ENCODE results near the gene ABLIM2. TPM values are rescaled to one million over a fixed set of nuclear protein-coding genes. Genes with fewer than 3 reads are reported as not detected.
A peak's percentile ranks its signal among the peaks of the same experiment; 100 is the strongest.

ABLIM2 gene
- total RNA-seq, 1 donor from 2014 or later = 5.2 TPM

- no peak for TF ChIP-seq CTCF (IDR thresholded peaks at IDR 0.05)
- no peak for ATAC-seq
- no peaks in the 10 kb centered on the region for H3K9me3 ChIP-seq
- no peaks in the 10 kb centered on the region for H3K4me1 ChIP-seq
- no peak overlapping the region for H3K4me3 ChIP-seq
- H3K27me3 ChIP-seq (ENCODE audit: low read depth) = no peaks in the 10 kb centered on the region
- peak; percentile 30 for DNase-seq
- H3K36me3 ChIP-seq = no peaks in the 10 kb centered on the region
- H3K27ac ChIP-seq = no peak overlapping the region
- intact Hi-C loops (cut with DNase I) = no loop called here
These were observed 78.5 kb downstream of the ABLIM2 start for GRCh38 chr4:8079916-8080753.

DNA sequence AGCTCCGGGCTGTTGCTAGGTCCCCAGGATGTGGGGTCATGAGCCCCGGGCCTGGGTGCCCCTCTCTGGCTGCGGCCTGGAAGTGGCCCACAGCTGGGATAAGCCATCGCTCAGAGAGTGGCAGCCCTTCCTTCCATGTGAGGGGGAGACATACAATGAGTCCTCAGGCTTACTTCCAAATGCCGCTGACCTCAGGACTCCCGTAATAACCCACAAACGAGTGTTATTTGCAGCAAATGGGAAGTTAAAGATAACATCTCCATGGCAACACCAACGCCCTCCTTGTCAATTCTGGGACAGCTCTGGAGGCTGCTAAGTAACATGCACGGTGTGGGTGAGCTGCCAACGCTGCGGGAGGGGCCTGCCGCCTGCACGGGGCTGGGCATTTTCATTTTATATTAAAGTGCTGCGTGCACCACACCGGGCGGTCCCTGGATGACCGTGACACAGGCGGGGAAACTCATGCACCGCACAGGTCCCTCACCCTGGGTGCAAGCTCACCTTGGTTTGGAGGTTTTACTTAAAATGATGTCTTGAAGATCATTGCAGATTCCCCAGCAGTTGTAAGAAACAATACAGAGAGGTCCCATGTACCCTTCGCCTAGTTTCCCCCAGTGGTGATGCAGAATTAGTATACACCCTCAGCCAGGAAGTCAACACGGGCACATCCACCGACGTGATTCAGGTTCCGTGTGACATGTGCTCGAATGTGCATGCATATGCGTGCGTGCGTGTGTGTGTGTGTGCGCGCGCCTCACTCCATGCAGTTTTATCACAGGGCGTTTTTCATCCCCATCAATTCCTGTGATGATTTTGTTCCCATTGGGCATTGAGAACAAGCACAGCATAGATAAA, 79.4 kb downstream of the ABLIM2 start:
- TF ChIP-seq CTCF (IDR thresholded peaks at IDR 0.05) = no peak
- Histone ChIP-seq H3K4me3 (no peak overlapping the region), H3K4me1 (no peaks in the 10 kb centered on the region), H3K36me3 (no peaks in the 10 kb centered on the region), H3K27me3 (ENCODE audit: low read depth) (no peaks in the 10 kb centered on the region), H3K27ac (no peak overlapping the region), H3K9me3 (no peaks in the 10 kb centered on the region)
- peak in 1 of 2 donors; percentile 23 for ATAC-seq
- intact Hi-C loops (cut with DNase I) = no loop called here
- DNase-seq = peak; percentile 43

DNA sequence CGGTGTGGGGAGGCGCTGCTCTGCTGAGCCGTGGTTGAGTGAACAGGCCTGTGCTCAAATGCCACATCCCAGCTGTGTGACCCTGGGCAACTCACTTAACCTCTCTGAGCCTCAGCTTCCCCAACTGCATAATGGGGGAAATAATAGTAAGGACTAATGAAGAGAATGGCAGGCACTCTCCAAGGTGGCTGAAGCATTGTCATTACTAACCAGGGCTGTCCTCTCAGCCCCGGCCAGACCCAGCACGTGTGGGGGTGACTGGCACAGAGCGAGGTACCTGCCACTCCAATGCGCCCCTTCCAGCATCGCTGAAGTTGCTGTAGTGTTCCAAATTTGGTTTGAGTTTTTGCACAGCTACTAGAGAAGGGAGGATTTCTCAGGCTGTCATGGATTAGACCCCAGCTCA, 80.0 kb downstream of the ABLIM2 start:
- intact Hi-C loops (cut with DNase I) = no loop called here
- TF ChIP-seq CTCF (IDR thresholded peaks at IDR 0.05) = no peak
- ATAC-seq = no peak

DNA sequence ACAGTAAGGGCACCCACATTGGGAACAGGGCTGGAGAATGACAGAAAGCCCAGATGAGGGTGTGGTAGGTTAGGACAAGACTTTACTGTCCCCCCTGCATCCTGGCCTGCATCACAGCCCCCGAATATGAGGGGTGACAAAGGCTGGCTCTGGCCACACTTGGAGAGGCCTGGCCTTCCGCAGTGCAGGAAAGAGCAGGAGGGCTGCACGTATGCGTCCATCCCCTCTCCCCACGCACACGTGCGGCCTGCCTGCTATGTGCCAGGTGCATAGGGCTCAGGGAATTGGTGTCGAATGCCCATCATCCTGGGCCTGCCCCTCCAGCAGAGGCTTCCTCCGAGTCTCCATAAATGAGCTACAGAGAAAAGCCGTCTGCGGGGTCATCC, 80.5 kb downstream of the ABLIM2 start:
- Histone ChIP-seq H3K27ac (no peak overlapping the region), H3K4me3 (no peak overlapping the region), H3K36me3 (no peaks in the 10 kb centered on the region), H3K9me3 (no peaks in the 10 kb centered on the region), H3K27me3 (ENCODE audit: low read depth) (no peaks in the 10 kb centered on the region), H3K4me1 (no peaks in the 10 kb centered on the region)
- intact Hi-C loops (cut with DNase I) = no loop called here
- no peak for DNase-seq
- no peak for TF ChIP-seq CTCF (IDR thresholded peaks at IDR 0.05)
- ATAC-seq = no peak

More for the DNA sequence above, 80.0 kb downstream of the ABLIM2 start:
- no peaks in the 10 kb centered on the region for H3K27me3 ChIP-seq (ENCODE audit: low read depth)
- H3K27ac ChIP-seq = no peak overlapping the region
- DNase-seq = no peak
- H3K9me3 ChIP-seq = no peaks in the 10 kb centered on the region
- no peak overlapping the region for H3K4me3 ChIP-seq
- no peaks in the 10 kb centered on the region for H3K4me1 ChIP-seq
- no peaks in the 10 kb centered on the region for H3K36me3 ChIP-seq

DNA sequence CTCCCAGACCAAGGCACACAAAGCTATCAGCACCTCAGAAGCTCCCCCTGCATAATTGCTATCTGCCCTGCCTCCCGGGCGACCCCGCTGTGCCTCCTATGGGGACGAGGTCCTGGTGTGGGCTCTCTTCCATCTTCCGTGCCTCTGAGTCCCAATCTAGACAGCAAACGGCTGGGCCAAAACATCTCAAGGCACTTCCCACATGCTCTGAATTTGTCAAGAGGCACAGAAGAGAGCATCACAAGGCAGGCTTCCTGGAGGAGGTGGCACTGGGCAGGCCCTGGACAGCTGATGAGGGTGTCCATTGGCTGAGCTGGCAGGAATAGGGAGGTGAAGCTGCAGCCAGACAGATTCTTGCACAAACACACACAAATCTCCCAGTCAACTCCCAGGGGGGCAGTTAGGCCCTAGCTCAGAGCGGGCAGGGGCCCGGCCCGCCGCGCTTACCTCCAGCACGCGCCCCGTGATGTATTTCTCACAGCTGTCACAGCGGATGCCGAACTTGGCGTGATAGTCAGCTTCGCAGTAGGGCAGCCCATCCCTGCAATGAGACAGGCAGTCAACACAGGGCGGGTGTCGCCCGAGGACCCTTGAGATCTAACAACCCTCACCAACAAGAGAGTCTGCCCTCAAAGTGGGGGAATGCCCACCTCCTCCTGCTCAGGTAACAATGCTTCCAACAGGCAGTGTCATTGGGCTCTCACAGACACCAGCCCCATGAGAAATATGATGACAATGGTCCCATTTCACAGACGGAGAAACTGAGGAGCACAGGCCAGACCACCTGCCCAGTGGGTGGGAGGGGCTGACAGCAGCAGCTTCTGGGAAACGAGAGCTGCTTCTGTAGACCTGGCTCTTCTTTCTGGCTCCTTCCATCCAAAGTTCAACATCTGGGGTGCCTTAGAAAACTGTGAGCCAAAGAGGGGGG, 81.2 kb downstream of the ABLIM2 start:
- no peak overlapping the region for H3K27ac ChIP-seq
- no peaks in the 10 kb centered on the region for H3K4me1 ChIP-seq
- intact Hi-C loops (cut with DNase I) = no loop called here
- no peaks in the 10 kb centered on the region for H3K36me3 ChIP-seq
- no peaks in the 10 kb centered on the region for H3K27me3 ChIP-seq (ENCODE audit: low read depth)
- no peak for TF ChIP-seq CTCF (IDR thresholded peaks at IDR 0.05)
- H3K4me3 ChIP-seq = no peak overlapping the region
- ATAC-seq (no peak), DNase-seq (no peak)
- H3K9me3 ChIP-seq = no peaks in the 10 kb centered on the region

All from lower lobe of right lung (tissue), 2 donors.